Rectal smooth muscle tissue (tissue), 1 donor: Measurements from ENCODE around the gene ETV5.

Source experiments
- H3K27ac ChIP-seq: one replicate; pipeline ENCODE4 v1.7.0; 2013; ENCODE audit warnings: low read depth, low read length, inconsistent platforms
- H3K27me3 ChIP-seq: one replicate; pipeline ENCODE4 v1.7.0; 2013; ENCODE audit warnings: low read length; ENCODE audit not compliant: control insufficient read depth, insufficient read depth
- H3K36me3 ChIP-seq: one replicate; pipeline ENCODE4 v1.7.0; 2013; ENCODE audit warnings: low read length; ENCODE audit not compliant: control insufficient read depth, insufficient read depth
- H3K4me1 ChIP-seq: one replicate; pipeline ENCODE4 v1.7.0; 2013; ENCODE audit warnings: low read length; ENCODE audit not compliant: control insufficient read depth, insufficient read depth
- H3K4me3 ChIP-seq: one replicate; pipeline ENCODE4 v1.7.0; 2013; ENCODE audit warnings: low read length
- H3K9ac ChIP-seq: one replicate; pipeline ENCODE4 v1.7.0; 2013; ENCODE audit warnings: low read length

The ETV5 gene

DNA sequence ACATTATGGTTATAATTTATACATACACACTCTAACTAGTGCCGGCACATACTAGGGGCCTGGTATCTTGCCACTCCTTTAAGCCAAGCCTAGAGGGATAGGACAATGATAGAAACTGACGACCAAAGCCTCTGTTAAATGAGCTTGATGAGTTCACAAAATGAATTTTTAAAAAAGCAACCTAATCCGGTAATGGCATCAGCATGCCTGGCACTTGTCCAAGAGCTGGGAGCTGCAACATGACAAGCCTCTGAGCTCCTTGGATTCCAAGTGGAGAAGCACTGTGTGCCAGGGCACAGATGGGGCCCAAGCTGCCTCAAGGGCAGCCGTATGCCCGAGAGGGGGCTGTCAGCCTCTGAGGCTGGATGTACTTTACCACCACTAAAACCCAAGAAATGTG, 9.7 kb downstream of the ETV5 start:
- H3K36me3 ChIP-seq = no peaks in the 10 kb centered on the region
- H3K4me3 ChIP-seq = no peak overlapping the region
- H3K9ac ChIP-seq = no peak overlapping the region
- H3K27ac ChIP-seq = no peak overlapping the region
- no peaks in the 10 kb centered on the region for H3K4me1 ChIP-seq
- no peaks in the 10 kb centered on the region for H3K27me3 ChIP-seq

GRCh38 chr3:186098740-186099139, 10.1 kb downstream of the ETV5 start:
- H3K4me1 ChIP-seq = no peaks in the 10 kb centered on the region
- H3K27ac ChIP-seq = no peak overlapping the region

GRCh38 chr3:186097663-186098451, 11.0 kb downstream of the ETV5 start:
- H3K4me1 ChIP-seq = no peaks in the 10 kb centered on the region
- no peaks in the 10 kb centered on the region for H3K27me3 ChIP-seq
- peak overlapping the region; percentile 34 for H3K4me3 ChIP-seq
- H3K27ac ChIP-seq = no peak overlapping the region
- no peak overlapping the region for H3K9ac ChIP-seq
- no peaks in the 10 kb centered on the region for H3K36me3 ChIP-seq

More at GRCh38 chr3:186098740-186099139, 10.1 kb downstream of the ETV5 start:
- Histone ChIP-seq H3K27me3 (no peaks in the 10 kb centered on the region), H3K36me3 (no peaks in the 10 kb centered on the region), H3K9ac (no peak overlapping the region), H3K4me3 (no peak overlapping the region)

DNA sequence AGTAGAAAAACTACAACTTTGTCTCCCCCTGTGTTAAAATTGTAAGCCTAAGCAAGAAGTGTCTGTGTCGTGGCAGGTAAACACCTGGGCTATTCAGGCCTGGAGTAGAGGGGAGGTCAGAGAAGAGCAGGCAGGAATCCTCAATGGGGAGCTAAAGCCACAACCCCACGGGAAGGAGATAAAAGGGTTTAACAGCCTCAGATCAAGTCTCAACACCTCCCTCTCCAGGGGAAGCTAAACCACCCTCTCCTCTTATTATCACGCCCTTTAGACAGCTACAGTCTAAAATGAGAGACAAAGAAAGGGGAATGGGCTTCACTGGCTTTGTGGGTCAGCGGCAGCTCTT, 11.6 kb downstream of the ETV5 start:
- no peaks in the 10 kb centered on the region for H3K4me1 ChIP-seq
- no peak overlapping the region for H3K9ac ChIP-seq
- H3K4me3 ChIP-seq = peak overlapping the region; percentile 28
- H3K36me3 ChIP-seq = no peaks in the 10 kb centered on the region
- H3K27me3 ChIP-seq = no peaks in the 10 kb centered on the region
- no peak overlapping the region for H3K27ac ChIP-seq

- Histone ChIP-seq H3K27ac (no peak overlapping the region), H3K4me3 (no peak overlapping the region)
These were observed 12.6 kb downstream of the ETV5 start for GRCh38 chr3:186096290-186096689.

DNA sequence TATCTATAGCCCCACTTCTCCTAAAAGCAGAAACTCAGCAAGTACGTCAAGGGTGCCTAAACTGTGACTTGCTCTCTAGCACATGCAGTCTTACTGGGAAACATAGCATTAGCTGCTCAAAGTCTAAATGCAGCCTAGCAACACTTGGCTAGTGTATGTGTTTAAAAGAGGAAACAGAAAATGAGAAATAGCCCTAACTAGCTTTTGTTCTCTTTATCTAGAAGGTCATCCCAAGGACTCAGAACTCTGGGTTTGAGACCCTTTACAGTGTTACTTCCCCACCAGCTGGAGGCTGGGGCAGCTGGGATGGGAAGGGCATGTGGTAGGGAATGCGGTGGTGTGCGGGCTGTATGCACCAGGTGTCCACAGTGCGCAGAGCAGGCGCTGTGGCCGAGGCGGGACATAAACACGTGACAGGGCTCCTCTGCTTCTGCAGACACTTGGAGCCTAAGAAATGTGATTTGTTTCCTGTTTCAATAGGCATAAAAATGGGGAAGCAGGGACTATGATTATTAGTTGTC, 13.3 kb downstream of the ETV5 start:
- H3K4me1 ChIP-seq = no peaks in the 10 kb centered on the region
- H3K9ac ChIP-seq = no peak overlapping the region
- H3K4me3 ChIP-seq = no peak overlapping the region
- H3K36me3 ChIP-seq = no peaks in the 10 kb centered on the region
- peaks cover 3% of the 10 kb centered on the region for H3K27me3 ChIP-seq
- no peak overlapping the region for H3K27ac ChIP-seq

More at GRCh38 chr3:186096290-186096689, 12.6 kb downstream of the ETV5 start:
- H3K27me3 ChIP-seq = no peaks in the 10 kb centered on the region
- no peaks in the 10 kb centered on the region for H3K4me1 ChIP-seq
- no peak overlapping the region for H3K9ac ChIP-seq
- no peaks in the 10 kb centered on the region for H3K36me3 ChIP-seq

GRCh38 chr3:186094696-186095425, 14.0 kb downstream of the ETV5 start:
- H3K36me3 ChIP-seq = no peaks in the 10 kb centered on the region
- H3K4me3 ChIP-seq = no peak overlapping the region
- H3K9ac ChIP-seq = no peak overlapping the region
- H3K27ac ChIP-seq = no peak overlapping the region
- H3K4me1 ChIP-seq = no peaks in the 10 kb centered on the region
- H3K27me3 ChIP-seq = peaks cover 3% of the 10 kb centered on the region

GRCh38 chr3:186094271-186094670, 14.6 kb downstream of the ETV5 start:
- H3K9ac ChIP-seq = no peak overlapping the region
- no peaks in the 10 kb centered on the region for H3K4me1 ChIP-seq
- no peak overlapping the region for H3K4me3 ChIP-seq
- no peaks in the 10 kb centered on the region for H3K36me3 ChIP-seq
- H3K27ac ChIP-seq = no peak overlapping the region
- H3K27me3 ChIP-seq = peaks cover 3% of the 10 kb centered on the region

DNA sequence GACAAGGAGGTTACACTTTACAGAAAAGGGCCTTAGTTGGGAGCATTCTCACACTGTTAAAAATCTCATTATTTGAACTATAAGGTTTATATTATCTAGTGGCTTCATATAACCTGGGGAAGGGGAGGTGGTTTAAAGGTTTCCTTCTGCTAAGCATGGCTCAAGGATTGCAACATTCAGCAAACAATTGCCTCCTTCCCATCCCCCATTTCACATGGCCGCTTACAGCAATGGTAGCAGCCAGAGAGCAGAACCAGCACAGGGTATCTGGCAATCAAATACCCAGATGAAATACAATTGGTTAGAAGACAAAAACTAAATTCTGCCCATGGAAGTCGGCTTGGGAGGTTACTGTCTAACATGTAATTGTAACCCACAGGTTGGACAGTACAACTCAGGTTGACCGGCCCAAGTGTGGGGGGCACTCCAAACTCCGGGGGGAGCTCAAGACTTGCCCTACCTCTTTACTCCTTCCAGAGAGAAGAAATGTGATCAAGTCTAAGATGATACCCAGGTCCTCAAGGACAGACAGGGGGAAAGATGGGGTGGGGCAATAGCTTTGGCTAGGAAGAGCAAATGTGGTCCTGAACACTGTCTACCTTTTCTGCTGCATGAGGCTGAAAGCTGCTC, 15.5 kb downstream of the ETV5 start:
- Histone ChIP-seq H3K9ac (no peak overlapping the region), H3K4me3 (no peak overlapping the region), H3K27me3 (peaks cover 3% of the 10 kb centered on the region), H3K27ac (no peak overlapping the region), H3K4me1 (no peaks in the 10 kb centered on the region), H3K36me3 (no peaks in the 10 kb centered on the region)

DNA sequence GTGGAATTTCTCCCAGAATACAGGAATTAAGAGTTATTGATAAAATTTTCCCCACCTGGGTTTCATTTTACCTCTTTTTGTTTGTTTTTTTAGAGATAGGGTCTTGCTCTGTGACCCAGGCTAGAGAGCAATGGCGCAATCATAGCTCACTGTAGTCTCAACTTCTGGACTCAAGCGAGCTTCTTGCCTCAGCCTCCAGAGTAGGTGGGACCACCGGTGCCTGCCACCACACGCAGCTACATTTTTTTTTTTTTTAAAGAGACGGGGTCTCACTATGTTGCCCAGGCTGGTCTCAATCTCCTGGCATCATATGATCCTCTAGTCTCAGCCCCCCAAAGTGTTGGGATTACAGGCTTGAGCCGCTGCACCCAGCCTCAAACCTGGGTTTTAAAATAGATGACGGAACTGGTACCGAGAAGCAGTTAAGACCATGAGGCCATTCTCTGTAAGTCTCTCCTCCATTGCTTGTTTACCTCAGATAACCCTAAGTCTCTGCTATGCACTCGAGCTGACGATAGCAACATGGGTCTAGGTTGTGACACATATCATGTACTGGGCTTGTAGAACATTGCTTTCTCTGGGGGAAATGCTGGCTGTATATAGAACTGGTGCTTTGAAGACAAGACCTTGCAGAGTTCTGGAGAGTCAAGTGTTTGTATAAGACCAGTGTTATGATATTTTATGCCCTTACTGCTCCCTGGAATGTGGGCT, 16.4 kb downstream of the ETV5 start:
- no peak overlapping the region for H3K9ac ChIP-seq
- no peaks in the 10 kb centered on the region for H3K4me1 ChIP-seq
- no peak overlapping the region for H3K4me3 ChIP-seq
- no peaks in the 10 kb centered on the region for H3K36me3 ChIP-seq
- H3K27ac ChIP-seq = no peak overlapping the region
- H3K27me3 ChIP-seq = peaks cover 3% of the 10 kb centered on the region

- Histone ChIP-seq H3K36me3 (no peaks in the 10 kb centered on the region), H3K27ac (no peak overlapping the region)
These were observed 18.0 kb downstream of the ETV5 start for GRCh38 chr3:186090901-186091300.

DNA sequence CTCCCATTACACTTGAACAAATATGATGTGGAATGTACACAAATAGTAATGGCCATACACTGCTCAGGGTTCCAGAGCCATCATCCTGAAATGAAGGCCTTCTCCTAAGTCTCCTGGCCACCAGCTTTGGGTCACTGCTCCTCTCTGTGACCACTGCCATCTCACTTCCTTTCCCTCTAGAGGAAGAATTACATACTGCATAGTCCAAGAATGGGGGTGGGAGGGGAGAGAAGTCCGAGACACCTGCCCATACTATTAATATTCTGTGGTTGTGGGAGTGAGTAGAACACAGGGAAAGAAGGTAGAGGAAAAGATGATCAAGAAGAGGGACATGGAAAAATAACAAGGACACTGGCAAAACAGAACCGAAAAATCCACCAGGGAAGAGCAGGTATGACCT, 20.6 kb downstream of the ETV5 start:
- Histone ChIP-seq H3K4me1 (no peaks in the 10 kb centered on the region), H3K9ac (no peak overlapping the region), H3K4me3 (no peak overlapping the region), H3K27ac (no peak overlapping the region), H3K27me3 (peaks cover 3% of the 10 kb centered on the region), H3K36me3 (no peaks in the 10 kb centered on the region)

More at GRCh38 chr3:186090901-186091300, 18.0 kb downstream of the ETV5 start:
- H3K4me3 ChIP-seq = no peak overlapping the region
- peaks cover 3% of the 10 kb centered on the region for H3K27me3 ChIP-seq
- no peak overlapping the region for H3K9ac ChIP-seq
- no peaks in the 10 kb centered on the region for H3K4me1 ChIP-seq
